Effector memory CD8-positive, alpha-beta T cell (primary cell): ENCODE measurements around the gene TBC1D22A.
A peak's percentile ranks its signal among the peaks of the same experiment; 100 is the strongest.
"Not testable (repeated sequence)": the region's sequence is repeated elsewhere in the genome, so short reads cannot be mapped to it uniquely, and the experiment has no call there.

Experiments used
- ATAC-seq: fragments of 150-1000 bp; cut with Tn5 transposase; replicated peaks from 2 replicates; pipeline ENCODE4 v1.10.0; 2021; ENCODE audit warnings: mild to moderate bottlenecking, moderate library complexity
- DNase-seq, 3 experiments: peaks; one replicate each; pipeline ENCODE4 v3.0.0; 2021
- H3K27ac Mint-ChIP-seq, 2 donors: one replicate each; pipeline ENCODE4 v1.8.0; 2022; ENCODE audit warnings: mild to moderate bottlenecking in 2 of 2, mixed read lengths in 2 of 2, moderate library complexity in 2 of 2
- H3K27me3 Mint-ChIP-seq, 2 donors: one replicate each; pipeline ENCODE4 v1.8.0; 2022; ENCODE audit warnings: mixed read lengths in 2 of 2
- H3K36me3 Mint-ChIP-seq: one replicate; pipeline ENCODE4 v1.8.0; 2022; ENCODE audit warnings: mild to moderate bottlenecking, moderate library complexity, mixed read lengths; ENCODE audit not compliant: insufficient read depth
- H3K4me1 Mint-ChIP-seq, 2 donors: one replicate each; pipeline ENCODE4 v1.8.0; 2022; ENCODE audit warnings: low read depth in 2 of 2, mixed read lengths in 2 of 2
- H3K4me3 Mint-ChIP-seq, 2 donors: one replicate each; pipeline ENCODE4 v1.8.0; 2022; ENCODE audit warnings: mild to moderate bottlenecking in 2 of 2, mixed read lengths in 2 of 2, moderate library complexity in 2 of 2
- H3K9me3 Mint-ChIP-seq, 2 donors: one replicate each; pipeline ENCODE4 v1.8.0; 2022; ENCODE audit warnings: mixed read lengths in 2 of 2

Gene TBC1D22A

DNA sequence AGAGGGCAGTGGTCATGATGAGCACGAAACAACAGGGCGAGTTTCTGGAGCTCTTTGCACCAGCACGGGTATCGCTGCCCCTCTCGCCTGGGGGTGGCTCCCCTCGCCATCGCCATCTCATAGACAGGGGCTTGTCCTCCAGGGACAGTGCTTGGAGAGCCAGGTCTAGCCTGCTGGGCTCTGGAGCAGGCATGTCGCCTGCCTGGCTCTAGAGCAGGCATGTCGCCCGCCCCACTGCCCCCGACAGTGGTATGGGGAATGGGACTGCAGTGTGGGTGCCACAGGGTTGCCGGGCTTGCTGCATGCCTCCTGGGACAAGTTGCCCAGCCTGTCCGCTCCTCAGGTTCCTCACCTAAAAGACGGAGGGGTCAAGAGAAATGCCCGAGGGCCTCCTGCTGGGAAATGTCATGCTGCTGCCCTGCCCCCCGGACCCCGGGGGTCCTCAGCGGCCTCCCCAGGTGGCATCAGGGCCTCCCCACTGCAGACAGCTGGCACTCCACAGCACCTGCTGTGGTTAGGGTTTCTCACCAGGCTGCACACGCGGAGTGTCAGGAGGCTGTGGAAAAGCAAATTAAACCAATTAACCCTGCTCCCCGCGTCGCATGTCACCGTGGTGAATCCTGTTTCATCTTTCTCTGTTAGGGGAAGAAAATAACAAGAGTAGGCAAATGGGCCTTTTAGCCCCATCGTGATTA, 403.0 kb downstream of the TBC1D22A start:
- H3K27ac Mint-ChIP-seq = no peak overlapping the region
- no peak for ATAC-seq
- H3K4me1 Mint-ChIP-seq = peaks cover 4 to 6% of the 10 kb centered on the region in 2 donors
- no peaks in the 10 kb centered on the region for H3K27me3 Mint-ChIP-seq
- no peak for DNase-seq
- no peaks in the 10 kb centered on the region for H3K9me3 Mint-ChIP-seq
- peaks cover 12% of the 10 kb centered on the region for H3K36me3 Mint-ChIP-seq
- no peak overlapping the region for H3K4me3 Mint-ChIP-seq

DNA sequence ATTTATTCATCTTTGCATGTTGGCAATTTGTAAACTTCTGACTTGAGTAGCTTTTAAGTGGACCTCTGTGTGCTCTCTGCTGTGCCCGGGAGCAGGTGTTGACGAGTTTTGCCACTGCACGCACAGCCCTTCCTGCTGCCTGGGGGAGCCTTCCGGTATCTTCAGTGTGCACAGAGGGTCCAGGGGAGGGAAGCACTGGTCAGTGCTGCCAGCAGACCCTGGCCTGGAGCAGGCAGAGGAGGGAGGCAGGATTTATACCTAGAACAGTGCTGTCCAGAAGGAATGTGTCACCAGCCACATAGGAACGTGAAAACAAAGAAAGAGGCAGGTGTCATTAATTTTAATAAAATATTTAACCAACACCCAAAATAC, 403.6 kb downstream of the TBC1D22A start:
- Mint-ChIP-seq H3K4me3 (no peak overlapping the region), H3K27me3 (no peaks in the 10 kb centered on the region), H3K27ac (no peak overlapping the region), H3K9me3 (no peaks in the 10 kb centered on the region), H3K4me1 (peaks cover 4 to 6% of the 10 kb centered on the region in 2 donors), H3K36me3 (peaks cover 9% of the 10 kb centered on the region)
- ATAC-seq (no peak), DNase-seq (no peak)

GRCh38 chr22:47166446-47167016, 404.1 kb downstream of the TBC1D22A start:
- H3K36me3 Mint-ChIP-seq = peaks cover 9% of the 10 kb centered on the region
- ATAC-seq (no peak), DNase-seq (no peak)
- peaks cover 4 to 6% of the 10 kb centered on the region in 2 donors for H3K4me1 Mint-ChIP-seq
- no peak overlapping the region for H3K27ac Mint-ChIP-seq
- H3K9me3 Mint-ChIP-seq = no peaks in the 10 kb centered on the region
- no peaks in the 10 kb centered on the region for H3K27me3 Mint-ChIP-seq
- no peak overlapping the region for H3K4me3 Mint-ChIP-seq

GRCh38 chr22:47167056-47167455, 404.6 kb downstream of the TBC1D22A start:
- H3K9me3 Mint-ChIP-seq = no peaks in the 10 kb centered on the region
- H3K27me3 Mint-ChIP-seq = no peaks in the 10 kb centered on the region
- no peak for ATAC-seq
- H3K4me3 Mint-ChIP-seq = no peak overlapping the region
- H3K27ac Mint-ChIP-seq = no peak overlapping the region
- peaks cover 12% of the 10 kb centered on the region for H3K36me3 Mint-ChIP-seq
- H3K4me1 Mint-ChIP-seq = peaks cover 4 to 6% of the 10 kb centered on the region in 2 donors
- DNase-seq = no peak

- peaks cover 12% of the 10 kb centered on the region for H3K36me3 Mint-ChIP-seq
- not testable (repeated sequence) for H3K4me3 Mint-ChIP-seq, H3K27me3 Mint-ChIP-seq, H3K9me3 Mint-ChIP-seq, DNase-seq, ATAC-seq, H3K4me1 Mint-ChIP-seq
- H3K27ac Mint-ChIP-seq = peak overlapping the region in 1 of 2 donors; percentile 59
Measured at GRCh38 chr22:47167921-47168320, 405.5 kb downstream of the TBC1D22A start.

GRCh38 chr22:47168441-47168840, 406.0 kb downstream of the TBC1D22A start:
- no peak overlapping the region for H3K27ac Mint-ChIP-seq
- no peak for ATAC-seq
- H3K4me1 Mint-ChIP-seq = peaks cover 0 to 4% of the 10 kb centered on the region in 2 donors
- no peaks in the 10 kb centered on the region for H3K27me3 Mint-ChIP-seq
- H3K4me3 Mint-ChIP-seq = no peak overlapping the region
- no peaks in the 10 kb centered on the region for H3K9me3 Mint-ChIP-seq
- no peak for DNase-seq
- H3K36me3 Mint-ChIP-seq = peaks cover 12% of the 10 kb centered on the region

DNA sequence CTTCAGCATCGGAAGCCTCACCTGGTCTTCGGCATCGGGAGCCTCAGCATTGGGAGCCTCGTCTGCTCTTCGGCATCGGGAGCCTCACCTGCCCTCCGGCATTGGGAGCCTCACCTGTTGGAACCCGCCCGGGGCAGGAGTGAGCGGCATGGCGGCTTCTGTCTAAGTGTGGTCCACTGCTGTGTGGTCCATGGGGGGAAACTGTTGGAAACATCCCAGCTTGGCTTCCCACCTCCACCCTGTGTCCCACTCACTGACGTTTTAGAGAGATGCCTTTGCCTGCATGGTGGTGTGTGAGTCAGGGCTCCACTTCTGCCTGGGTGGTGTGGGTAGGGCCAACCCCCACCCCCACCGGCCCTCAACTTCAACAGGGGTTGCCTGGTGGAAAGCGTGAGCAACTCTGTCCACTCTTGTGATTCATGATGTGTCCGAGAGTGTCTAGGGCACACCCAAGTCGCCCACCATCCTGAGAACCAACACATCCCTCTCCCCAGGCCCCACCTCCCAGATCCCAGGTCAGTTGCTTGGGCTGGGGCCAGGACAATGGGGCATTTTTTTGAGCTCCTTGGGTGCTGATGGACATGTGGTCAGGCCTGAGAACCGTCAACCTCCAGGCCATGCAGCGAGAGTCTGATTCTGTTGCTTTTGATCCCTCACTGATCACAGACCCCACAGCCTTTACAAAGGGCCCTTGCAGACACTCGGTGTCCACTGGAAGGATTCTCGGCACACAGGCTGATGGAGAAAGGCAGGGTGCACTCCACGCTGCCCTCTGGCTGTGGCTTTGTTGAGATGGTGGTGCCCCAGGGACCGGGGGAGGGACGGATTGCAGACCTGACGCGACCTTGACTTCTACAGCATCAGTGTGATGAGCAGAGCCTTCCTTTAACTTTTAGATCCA, 406.7 kb downstream of the TBC1D22A start:
- H3K36me3 Mint-ChIP-seq = peaks cover 13% of the 10 kb centered on the region
- no peak overlapping the region for H3K4me3 Mint-ChIP-seq
- ATAC-seq = no peak
- no peaks in the 10 kb centered on the region for H3K9me3 Mint-ChIP-seq
- H3K27ac Mint-ChIP-seq = no peak overlapping the region
- H3K27me3 Mint-ChIP-seq = no peaks in the 10 kb centered on the region
- H3K4me1 Mint-ChIP-seq = peaks cover 0 to 4% of the 10 kb centered on the region in 2 donors
- DNase-seq = no peak

- Mint-ChIP-seq H3K27ac (no peak overlapping the region), H3K36me3 (peaks cover 13% of the 10 kb centered on the region), H3K9me3 (no peaks in the 10 kb centered on the region), H3K4me1 (peaks cover 0 to 4% of the 10 kb centered on the region in 2 donors), H3K27me3 (no peaks in the 10 kb centered on the region), H3K4me3 (no peak overlapping the region)
- no peak for DNase-seq
- no peak for ATAC-seq
Measured at GRCh38 chr22:47169801-47170140, 407.3 kb downstream of the TBC1D22A start.

DNA sequence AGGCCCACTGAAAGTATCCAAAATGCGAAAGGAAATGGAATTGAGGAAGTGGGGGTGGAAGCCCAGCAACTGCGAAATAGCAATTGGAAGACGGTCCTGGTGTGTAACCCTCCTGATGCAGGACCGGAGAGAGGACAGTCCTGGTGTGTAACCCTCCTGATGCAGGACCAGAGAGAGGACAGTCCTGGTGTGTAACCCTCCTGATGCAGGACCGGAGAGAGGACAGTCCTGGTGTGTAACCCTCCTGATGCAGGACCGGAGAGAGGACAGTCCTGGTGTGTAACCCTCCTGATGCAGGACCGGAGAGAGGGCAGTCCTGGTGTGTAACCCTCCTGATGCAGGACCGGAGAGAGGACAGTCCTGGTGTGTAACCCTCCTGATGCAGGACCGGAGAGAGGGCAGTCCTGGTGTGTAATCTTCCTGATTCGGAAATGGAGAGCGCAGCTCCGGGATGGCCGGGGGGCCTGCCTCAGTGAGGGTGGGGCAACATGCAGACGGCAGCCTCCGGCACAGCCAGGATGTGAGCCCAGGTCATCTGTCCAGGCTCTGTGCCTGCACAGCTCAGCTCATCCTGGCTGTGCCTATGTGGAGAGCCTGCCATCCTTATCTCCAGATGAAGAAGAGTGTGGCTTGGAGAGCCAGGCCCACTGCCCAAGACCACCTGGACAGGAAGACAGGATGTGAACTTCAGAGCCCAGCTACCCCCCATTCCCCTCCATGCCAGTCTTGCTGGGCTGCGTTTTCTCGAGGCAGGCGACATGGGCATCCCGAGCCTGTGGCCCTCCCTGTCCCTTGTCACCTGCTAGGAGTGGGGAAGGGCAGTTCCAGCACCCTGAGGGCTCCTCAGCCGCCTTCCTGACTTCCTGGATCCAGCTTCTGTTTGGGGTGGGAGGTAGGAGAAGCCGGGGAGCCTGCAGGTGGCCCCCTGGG, 408.3 kb downstream of the TBC1D22A start:
- not testable (repeated sequence) for H3K4me1 Mint-ChIP-seq, H3K27ac Mint-ChIP-seq, H3K36me3 Mint-ChIP-seq, H3K4me3 Mint-ChIP-seq, ATAC-seq, H3K27me3 Mint-ChIP-seq, DNase-seq, H3K9me3 Mint-ChIP-seq

DNA sequence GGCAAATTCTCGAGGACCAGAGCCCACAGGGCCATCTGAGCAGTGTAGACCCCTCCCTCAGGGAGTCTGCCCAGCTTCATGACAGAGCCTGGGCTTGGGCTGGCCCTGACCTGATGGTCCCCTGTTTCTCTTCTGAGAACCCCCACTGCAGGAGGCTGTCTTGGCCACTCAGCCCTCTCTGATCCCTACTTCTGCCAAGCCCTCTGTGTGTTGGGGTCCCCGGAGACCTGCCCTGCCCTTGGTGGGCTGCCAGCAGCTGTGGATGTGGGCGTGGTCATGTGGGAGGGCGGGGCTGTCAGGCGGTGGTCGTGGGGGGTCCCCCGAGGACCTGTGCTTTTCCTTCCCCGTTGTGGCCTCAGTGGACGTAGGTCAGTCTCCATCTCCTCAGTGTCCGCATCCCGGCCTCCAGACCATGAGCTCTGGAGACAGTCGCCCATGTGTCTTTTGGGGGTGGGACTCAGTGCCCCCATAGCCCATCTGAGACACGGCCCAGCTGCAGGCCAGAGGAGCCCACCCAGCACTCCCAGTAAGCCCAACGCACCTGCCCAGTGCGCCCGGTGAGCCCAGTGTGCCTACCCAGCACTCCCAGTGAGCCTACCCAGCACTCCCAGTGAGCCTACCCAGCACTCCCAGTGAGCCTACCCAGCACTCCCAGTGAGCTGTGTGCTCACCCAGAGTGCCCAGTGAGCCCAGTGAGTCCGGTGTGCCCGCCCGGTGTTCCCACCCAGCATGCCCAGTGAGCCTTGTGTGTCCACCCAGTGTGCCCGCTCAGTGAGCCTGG, 409.2 kb downstream of the TBC1D22A start:
- H3K36me3 Mint-ChIP-seq = peaks cover 10% of the 10 kb centered on the region
- no peak overlapping the region for H3K27ac Mint-ChIP-seq
- H3K27me3 Mint-ChIP-seq = no peaks in the 10 kb centered on the region
- ATAC-seq = no peak
- no peak for DNase-seq
- no peaks in the 10 kb centered on the region for H3K9me3 Mint-ChIP-seq
- peaks cover 0 to 4% of the 10 kb centered on the region in 2 donors for H3K4me1 Mint-ChIP-seq
- no peak overlapping the region for H3K4me3 Mint-ChIP-seq

GRCh38 chr22:47172771-47173534, 410.5 kb downstream of the TBC1D22A start:
- peaks cover 0 to 2% of the 10 kb centered on the region in 2 donors for H3K4me1 Mint-ChIP-seq
- ATAC-seq (no peak), DNase-seq (no peak)
- no peak overlapping the region for H3K27ac Mint-ChIP-seq
- no peaks in the 10 kb centered on the region for H3K9me3 Mint-ChIP-seq
- H3K27me3 Mint-ChIP-seq = no peaks in the 10 kb centered on the region
- H3K4me3 Mint-ChIP-seq = no peak overlapping the region
- peaks cover 11% of the 10 kb centered on the region for H3K36me3 Mint-ChIP-seq

- ATAC-seq (no peak), DNase-seq (no peak)
- H3K36me3 Mint-ChIP-seq = peaks cover 13% of the 10 kb centered on the region
- no peak overlapping the region for H3K27ac Mint-ChIP-seq
- H3K4me1 Mint-ChIP-seq = no peaks in the 10 kb centered on the region
- no peak overlapping the region for H3K4me3 Mint-ChIP-seq
- H3K27me3 Mint-ChIP-seq = no peaks in the 10 kb centered on the region
- peaks cover 0 to 1% of the 10 kb centered on the region in 2 donors for H3K9me3 Mint-ChIP-seq
Measured at GRCh38 chr22:47173535-47174021, 411.1 kb downstream of the TBC1D22A start.
